IMR-90 (cell line): ENCODE results near the gene RABIF. TPM values are rescaled to one million over a fixed set of nuclear protein-coding genes. Genes with fewer than 3 reads are reported as not detected.
"Not testable (repeated sequence)": the region's sequence is repeated elsewhere in the genome, so short reads cannot be mapped to it uniquely, and the experiment has no call there.

Experiments
- ATAC-seq: fragments of 200-7000 bp; cut with Tn5 transposase; 2 replicates; pipeline ENCODE4 v1.9.1; 2020; ENCODE audit warnings: low read depth, mild to moderate bottlenecking, moderate library complexity
- BruUV-seq: library from RNA; stranded (reverse); fragments of 400-500 nt; replicated peaks from 2 replicates; lab custom pipeline; 2021; lab: Mats Ljungman, UMichigan
- CTCF ChIA-PET: fragments of 300-600 bp; formaldehyde crosslinking; extraction: SDS; loops from one replicate; lab custom pipeline; 2021; ENCODE audit warnings: antibody characterized with exemption; lab: Yijun Ruan, JAX
- POLR2A ChIA-PET: fragments of 300-600 bp; sonication (Branson Sonifier 250); formaldehyde crosslinking; loops from one replicate; lab custom pipeline; 2022; ENCODE audit warnings: antibody characterized with exemption; ENCODE audit not compliant: unreplicated experiment; lab: Charles Lee
- DNase-seq: peaks from one replicate; pipeline ENCODE4 v3.0.0; 2013
- H2AFZ ChIP-seq: replicated peaks from 2 replicates; pipeline ENCODE3; 2013; ENCODE audit warnings: low read length, mild to moderate bottlenecking; ENCODE audit not compliant: poor library complexity
- H2AK5ac ChIP-seq: 2 replicates; pipeline ENCODE4 v1.6.1; 2013; ENCODE audit warnings: low read depth, low read length, inconsistent platforms
- H2AK9ac ChIP-seq: replicated peaks from 2 replicates; pipeline ENCODE3; 2013; ENCODE audit warnings: mild to moderate bottlenecking, low read depth, low read length, moderate library complexity; ENCODE audit not compliant: poor library complexity
- H2BK120ac ChIP-seq: 2 replicates; pipeline ENCODE4 v1.6.1; 2013; ENCODE audit warnings: low read depth, low read length, inconsistent platforms
- H2BK15ac ChIP-seq: 3 replicates; pipeline ENCODE4 v1.6.1; 2013; ENCODE audit warnings: low read depth, low read length, inconsistent platforms
- H2BK20ac ChIP-seq: 2 replicates; pipeline ENCODE4 v1.6.1; 2013; ENCODE audit warnings: low read depth, mild to moderate bottlenecking, inconsistent platforms, low read length, moderate library complexity
- H2BK5ac ChIP-seq: 2 replicates; pipeline ENCODE4 v1.6.1; 2013; ENCODE audit warnings: mild to moderate bottlenecking, low read depth, low read length, inconsistent platforms; ENCODE audit not compliant: poor library complexity, severe bottlenecking
- H3K14ac ChIP-seq: replicated peaks from 2 replicates; pipeline ENCODE4 v1.6.1; 2013; ENCODE audit warnings: low read depth, low read length, inconsistent platforms
- H3K18ac ChIP-seq: 2 replicates; pipeline ENCODE4 v1.6.1; 2013; ENCODE audit warnings: low read depth, low read length, control low read depth
- H3K23ac ChIP-seq: 2 replicates; pipeline ENCODE4 v1.6.1; 2013; ENCODE audit warnings: low read depth, low read length, inconsistent platforms
- H3K27ac ChIP-seq: 2 replicates; pipeline ENCODE4 v1.5.1; 2013; ENCODE audit warnings: mild to moderate bottlenecking, control low read depth, low read length; ENCODE audit not compliant: insufficient read depth
- H3K27me3 ChIP-seq: 2 replicates; pipeline ENCODE4 v1.6.1; 2013; ENCODE audit warnings: low read length; ENCODE audit not compliant: control insufficient read depth, insufficient read depth
- H3K36me3 ChIP-seq: 2 replicates; pipeline ENCODE4 v1.6.1; 2013; ENCODE audit warnings: low read length, mixed read lengths; ENCODE audit not compliant: control insufficient read depth, insufficient read depth
- H3K4ac ChIP-seq: 2 replicates; pipeline ENCODE4 v1.6.1; 2013; ENCODE audit warnings: low read depth, low read length, inconsistent platforms
- H3K4me1 ChIP-seq: 2 replicates; pipeline ENCODE4 v1.6.1; 2013; ENCODE audit warnings: low read length, mixed read lengths; ENCODE audit not compliant: control insufficient read depth, insufficient read depth
- H3K4me2 ChIP-seq: 2 replicates; pipeline ENCODE4 v1.6.1; 2013; ENCODE audit warnings: low read depth, mild to moderate bottlenecking, control low read depth, low read length, moderate library complexity
- H3K4me3 ChIP-seq: 2 replicates; pipeline ENCODE4 v1.5.1; 2013; ENCODE audit warnings: low read depth, mild to moderate bottlenecking, control low read depth, low read length, moderate library complexity; ENCODE audit not compliant: insufficient read depth
- H3K56ac ChIP-seq: 2 replicates; pipeline ENCODE4 v1.6.1; 2013; ENCODE audit warnings: low read length, inconsistent platforms; ENCODE audit not compliant: insufficient read depth; ENCODE audit errors: extremely low read depth
- H3K79me1 ChIP-seq, 2 experiments: 2 replicates each; pipeline ENCODE4 v1.6.1; 2013; ENCODE audit warnings: low read length in 2 of 2, inconsistent platforms in 1 of 2, low read depth in 1 of 2
- H3K9ac ChIP-seq: 2 replicates; pipeline ENCODE4 v1.6.1; 2013; ENCODE audit warnings: low read depth, low read length, control low read depth
- H3K9me1 ChIP-seq: 2 replicates; pipeline ENCODE4 v1.6.1; 2013; ENCODE audit warnings: low read length, inconsistent platforms; ENCODE audit not compliant: insufficient read depth
- H3K9me3 ChIP-seq: 2 replicates; pipeline ENCODE4 v1.6.1; 2013; ENCODE audit warnings: low read length; ENCODE audit not compliant: control insufficient read depth, insufficient read depth
- H4K20me1 ChIP-seq: 2 replicates; pipeline ENCODE4 v1.6.1; 2013; ENCODE audit warnings: low read length, inconsistent platforms; ENCODE audit not compliant: insufficient read depth
- H4K5ac ChIP-seq: 2 replicates; pipeline ENCODE4 v1.6.1; 2013; ENCODE audit warnings: mild to moderate bottlenecking, low read depth, low read length, control low read depth
- H4K8ac ChIP-seq, 2 experiments: 2 replicates each; pipeline ENCODE4 v1.6.1; 2013; ENCODE audit warnings: low read depth in 2 of 2, low read length in 2 of 2, control low read depth in 1 of 2, inconsistent platforms in 1 of 2
- H4K91ac ChIP-seq: 2 replicates; pipeline ENCODE4 v1.6.1; 2013; ENCODE audit warnings: low read depth, low read length, inconsistent platforms; ENCODE audit not compliant: insufficient read depth
- WGBS, 2 experiments: methylation state at CpG; one replicate each; pipeline versions ENCODE4 v1.1.5 to v1.1.7; 2013; ENCODE audit warnings: missing lambda C conversion rate in 2 of 2; ENCODE audit not compliant: insufficient read length in 1 of 2; ENCODE audit errors: extremely low coverage in 2 of 2; 5-methylcytosine and 5-hydroxymethylcytosine counted together
- dilution Hi-C: fragments of 300-500 bp; cut with HindIII; formaldehyde crosslinking; loops from one replicate; pipeline ENCODE4 v1.14.3; 2018; ENCODE audit warnings: low sequenced_read_pairs; ENCODE audit not compliant: unreplicated experiment
- in situ Hi-C: fragments of 300-500 bp; cut with MboI; formaldehyde crosslinking; loops from 3 replicates; pipeline ENCODE4 v1.14.3; 2019; ENCODE audit warnings: low sequenced_read_pairs, inconsistent platforms, mixed read lengths
- intact Hi-C: fragments of 100-400 bp; cut with micrococcal nuclease; formaldehyde crosslinking; loops from 2 replicates; pipeline ENCODE4 v1.10.0; 2022
- microRNA-seq, 2 experiments: library from miRNA; stranded (forward) in 1 of 2; unstranded in 1 of 2; fragments of 10-50 nt in 1 of 2; fragments of <30 nt in 1 of 2; gene quantifications in 1 of 2; microRNA quantifications in 1 of 2; one replicate each; pipeline versions ENCODE3 to v1.1.0; 2013 to 2020; ENCODE audit not compliant: insufficient read depth in 1 of 2, insufficient read length in 1 of 2, unreplicated experiment in 1 of 2
- polyA plus RNA-seq, 3 experiments: library from polyadenylated mRNA; depleted of rRNA; stranded (reverse); fragments of >200 nt; gene quantifications; 2 replicates each; pipeline ENCODE4 v1.2.3, GENCODE V29; 2012; ENCODE audit warnings: low replicate concordance in 1 of 3
- small RNA-seq, 5 experiments: library from RNA; depleted of rRNA; stranded (forward); fragments of <200 nt; gene quantifications; one replicate each; pipeline ENCODE3, GENCODE V24; 2012
- total RNA-seq: library from RNA; depleted of rRNA; stranded (reverse); fragments of >200 nt; gene quantifications from 2 replicates; pipeline ENCODE4 v1.2.3, GENCODE V29; 2012; rRNA removed

RABIF gene
- total and polyA plus RNA-seq, 2 of the 4 experiments (the other 2 are of a cell fraction) = 4.8 to 7.9 TPM

DNA sequence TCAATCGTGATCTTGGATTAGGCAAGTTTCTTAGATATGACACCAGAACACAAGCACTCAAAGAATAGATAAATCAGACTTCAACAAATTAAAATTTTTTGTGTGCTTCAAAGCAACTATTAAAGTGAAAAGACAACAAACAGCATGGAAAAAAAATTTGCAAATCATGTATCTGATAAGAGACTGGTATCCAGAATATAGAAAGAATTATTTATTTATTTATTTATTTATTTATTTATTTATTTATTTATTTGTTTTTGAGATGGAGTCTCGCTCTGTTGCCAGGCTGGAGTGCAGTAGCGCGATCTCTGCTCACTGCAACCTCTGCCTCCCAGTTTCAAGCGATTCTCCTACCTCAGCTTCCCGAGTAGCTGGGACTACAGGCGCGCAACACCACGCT is 59.7 kb downstream of the RABIF start:
- H4K91ac ChIP-seq, H3K36me3 ChIP-seq, BruUV-seq, H4K20me1 ChIP-seq, H2AK9ac ChIP-seq, H4K8ac ChIP-seq, dilution Hi-C loops, H3K18ac ChIP-seq, H2BK15ac ChIP-seq, H3K9ac ChIP-seq, POLR2A ChIA-PET, H3K4me1 ChIP-seq, H3K4me3 ChIP-seq, DNase-seq, H2BK5ac ChIP-seq, H4K5ac ChIP-seq, H3K56ac ChIP-seq, in situ Hi-C loops, H3K9me1 ChIP-seq, H3K9me3 ChIP-seq, H2BK20ac ChIP-seq, CTCF ChIA-PET, H3K27ac ChIP-seq, intact Hi-C loops, H2AFZ ChIP-seq, H2AK5ac ChIP-seq, H3K14ac ChIP-seq, H3K79me1 ChIP-seq, H3K23ac ChIP-seq, H3K4ac ChIP-seq, ATAC-seq, H3K4me2 ChIP-seq, H2BK120ac ChIP-seq: not testable (repeated sequence)
- no CpG with 5 or more reads among the region's 9 CpGs for WGBS, 2 experiments
- H3K27me3 ChIP-seq = peaks cover 34% of the 10 kb centered on the region

Small RNAs within 50 kb of the gene (microRNA-seq; reads per million reads assigned to microRNA genes)
- gene RF00019 (ENCODE audit: insufficient read depth, insufficient read length) = not detected

Small RNAs within 50 kb of the gene (small RNA-seq; reads per million reads assigned to genes)
- gene RF00019 = 0 reads per million in 5 experiments

Other genes with a start within 250 kb of the RABIF start
- gene SYT2, start 178.7 kb downstream of the RABIF start, total RNA-seq = under 0.01 TPM in 2 replicates
- gene SYT2, start 178.7 kb downstream of the RABIF start, polyA plus RNA-seq (2012; rRNA removed) = under 0.01 TPM in 1 of 2 replicates, not detected in the other
- gene KDM5B, start 80.7 kb downstream of the RABIF start, total RNA-seq = 82.1 and 86.4 TPM in 2 replicates
- 28.2 and 28.8 TPM in 2 replicates for gene KDM5B, start 80.7 kb downstream of the RABIF start, polyA plus RNA-seq (2012; rRNA removed)
- 0.56 TPM in 1 of 2 replicates, not detected in the other for gene PCAT6, start 78.2 kb downstream of the RABIF start, total RNA-seq
- gene PCAT6, start 78.2 kb downstream of the RABIF start, polyA plus RNA-seq (2012; rRNA removed) = 5.8 and 5.9 TPM in 2 replicates
- gene KLHL12, start 38.1 kb upstream of the RABIF start, total RNA-seq = 33.6 and 38.4 TPM in 2 replicates
- gene KLHL12, start 38.1 kb upstream of the RABIF start, polyA plus RNA-seq (2012; rRNA removed) = 14.3 and 17.2 TPM in 2 replicates
- 83.9 and 92.5 TPM in 2 replicates for gene ADIPOR1, start 69.2 kb upstream of the RABIF start, total RNA-seq
- gene ADIPOR1, start 69.2 kb upstream of the RABIF start, polyA plus RNA-seq (2012; rRNA removed) = 80.4 and 82.7 TPM in 2 replicates
- gene CYB5R1, start 78.1 kb upstream of the RABIF start, total RNA-seq = 38.6 and 45.0 TPM in 2 replicates
- gene CYB5R1, start 78.1 kb upstream of the RABIF start, polyA plus RNA-seq (2012; rRNA removed) = 45.7 and 45.9 TPM in 2 replicates
- gene TMEM183A, start 118.2 kb upstream of the RABIF start, total RNA-seq = 63.1 and 68.0 TPM in 2 replicates
- 52.8 and 56.8 TPM in 2 replicates for gene TMEM183A, start 118.2 kb upstream of the RABIF start, polyA plus RNA-seq (2012; rRNA removed)
- 3.6 and 5.4 TPM in 2 replicates for gene PPFIA4, start 137.3 kb upstream of the RABIF start, total RNA-seq
- gene PPFIA4, start 137.3 kb upstream of the RABIF start, polyA plus RNA-seq (2012; rRNA removed) = 13.7 and 14.3 TPM in 2 replicates
- gene MYOG, start 196.9 kb upstream of the RABIF start, total RNA-seq = not detected in 2 replicates
- gene MYOG, start 196.9 kb upstream of the RABIF start, polyA plus RNA-seq (2012; rRNA removed) = not detected in 2 replicates
- gene ADORA1, start 238.6 kb upstream of the RABIF start, total RNA-seq = under 0.01 and 0.36 TPM in 2 replicates
- gene ADORA1, start 238.6 kb upstream of the RABIF start, polyA plus RNA-seq (2012; rRNA removed) = 0.56 and 0.66 TPM in 2 replicates